Activated CD8-positive, alpha-beta memory T cell treated with anti-CD3 and anti-CD28 coated beads, Interleukin-2, amount 10 ng/mL, durations not matched to agents 7 days and 5 days (primary cell): ENCODE data around the gene CATSPER3. TPM values are rescaled to one million over a fixed set of nuclear protein-coding genes. Genes with fewer than 3 reads are reported as not detected.

ENCODE experiments used
- ATAC-seq: fragments of 150-1000 bp; cut with Tn5 transposase; one replicate; pipeline ENCODE4 v1.10.0; 2021; ENCODE audit warnings: moderate library complexity
- CTCF ChIA-PET: fragments of 350-600 bp; sonication (Branson Sonifier 250); formaldehyde crosslinking; loops from one replicate; lab custom pipeline; 2021; ENCODE audit warnings: antibody characterized with exemption; lab: Charles Lee
- DNase-seq: peaks from one replicate; pipeline ENCODE4 v3.0.0-alpha.2; 2020
- H3K27ac Mint-ChIP-seq: one replicate; pipeline ENCODE4 v1.8.0; 2021; ENCODE audit warnings: mild to moderate bottlenecking, mixed read lengths
- H3K27me3 Mint-ChIP-seq: one replicate; pipeline ENCODE4 v1.8.0; 2021; ENCODE audit warnings: mixed read lengths
- H3K36me3 Mint-ChIP-seq: one replicate; pipeline ENCODE4 v1.8.0; 2021; ENCODE audit warnings: mild to moderate bottlenecking, mixed read lengths
- H3K4me1 Mint-ChIP-seq: one replicate; pipeline ENCODE4 v1.8.0; 2021; ENCODE audit warnings: mixed read lengths
- H3K4me3 Mint-ChIP-seq: one replicate; pipeline ENCODE4 v1.8.0; 2021; ENCODE audit warnings: mild to moderate bottlenecking, moderate library complexity, mixed read lengths
- H3K9me3 Mint-ChIP-seq: one replicate; pipeline ENCODE4 v1.8.0; 2022; ENCODE audit warnings: low read depth, mixed read lengths
- total RNA-seq, 2 experiments: library from RNA; stranded (reverse); gene quantifications; one replicate each; pipeline ENCODE4 v1.2.3, GENCODE V29; 2021

The CATSPER3 gene
- total RNA-seq, 2 experiments from 2014 or later, result 0.61 to 0.82 TPM

DNA sequence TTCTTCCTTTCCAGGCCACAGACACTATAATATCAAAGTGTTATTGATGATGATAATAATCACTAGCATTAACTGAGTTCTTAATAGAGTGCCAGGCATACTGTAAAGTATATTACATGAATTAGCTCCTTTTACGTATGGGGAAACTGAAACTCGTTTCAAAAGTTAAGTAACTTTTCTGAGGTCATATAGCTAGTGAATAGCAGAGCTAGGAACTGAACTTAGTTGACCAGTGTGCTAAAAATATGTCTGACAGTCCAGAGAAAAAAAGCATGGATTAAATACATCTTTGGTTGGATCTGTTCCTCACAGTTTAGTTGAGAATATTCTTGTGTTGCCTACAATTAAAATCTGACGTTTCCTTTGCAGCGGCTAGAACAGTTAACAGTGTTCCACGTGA, 18.4 kb upstream of the CATSPER3 start:
- DNase-seq, result no peak
- no peak overlapping the region for H3K4me3 Mint-ChIP-seq
- no peak overlapping the region for H3K27ac Mint-ChIP-seq
- no peaks in the 10 kb centered on the region for H3K27me3 Mint-ChIP-seq
- peaks cover 3% of the 10 kb centered on the region for H3K9me3 Mint-ChIP-seq
- ATAC-seq, result no peak
- peaks cover 9% of the 10 kb centered on the region for H3K36me3 Mint-ChIP-seq
- CTCF ChIA-PET, result interaction anchor here (1.0 to 1.6 kb wide), 2 partner anchors 16 to 356 kb away, joined by 3 read pairs; no protein-coding TSS in a partner anchor
- no peaks in the 10 kb centered on the region for H3K4me1 Mint-ChIP-seq

GRCh38 chr5:134957920-134958608, 9.6 kb upstream of the CATSPER3 start:
- DNase-seq, result no peak
- CTCF ChIA-PET, result no interaction called here
- ATAC-seq, result no peak
- peaks cover 6% of the 10 kb centered on the region for H3K9me3 Mint-ChIP-seq
- no peaks in the 10 kb centered on the region for H3K4me1 Mint-ChIP-seq
- H3K36me3 Mint-ChIP-seq, result peaks cover 10% of the 10 kb centered on the region
- no peaks in the 10 kb centered on the region for H3K27me3 Mint-ChIP-seq
- no peak overlapping the region for H3K27ac Mint-ChIP-seq
- no peak overlapping the region for H3K4me3 Mint-ChIP-seq

GRCh38 chr5:134958755-134959154, 9.0 kb upstream of the CATSPER3 start:
- Mint-ChIP-seq H3K9me3 (peaks cover 6% of the 10 kb centered on the region), H3K36me3 (peaks cover 10% of the 10 kb centered on the region), H3K4me1 (no peaks in the 10 kb centered on the region), H3K4me3 (no peak overlapping the region), H3K27me3 (no peaks in the 10 kb centered on the region), H3K27ac (no peak overlapping the region)
- CTCF ChIA-PET, result no interaction called here
- ATAC-seq (no peak), DNase-seq (no peak)

DNA sequence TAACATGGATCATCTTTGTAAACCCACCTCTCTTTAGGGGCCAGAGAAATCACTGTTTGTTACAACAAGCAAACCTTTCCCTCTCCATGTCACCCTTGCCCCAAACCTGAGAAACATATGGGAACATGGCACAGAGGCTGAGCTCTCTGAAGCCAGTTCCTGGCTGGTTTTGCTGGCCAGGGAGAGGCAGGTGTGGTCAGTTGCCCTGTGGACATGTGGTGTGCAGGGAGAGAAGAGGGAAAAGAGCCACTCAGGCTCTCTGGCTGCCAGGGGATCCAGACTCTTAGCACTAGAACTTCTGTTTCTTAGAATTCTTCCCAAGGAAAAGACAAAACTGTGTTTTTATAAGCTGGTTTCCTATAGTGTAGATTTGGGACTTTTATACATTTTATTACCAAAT, 4.6 kb upstream of the CATSPER3 start:
- Mint-ChIP-seq H3K36me3 (peaks cover 2% of the 10 kb centered on the region), H3K27ac (no peak overlapping the region), H3K4me3 (no peak overlapping the region), H3K9me3 (no peaks in the 10 kb centered on the region), H3K4me1 (peaks cover 16% of the 10 kb centered on the region), H3K27me3 (no peaks in the 10 kb centered on the region)
- CTCF ChIA-PET, result no interaction called here
- ATAC-seq, result no peak
- no peak for DNase-seq

DNA sequence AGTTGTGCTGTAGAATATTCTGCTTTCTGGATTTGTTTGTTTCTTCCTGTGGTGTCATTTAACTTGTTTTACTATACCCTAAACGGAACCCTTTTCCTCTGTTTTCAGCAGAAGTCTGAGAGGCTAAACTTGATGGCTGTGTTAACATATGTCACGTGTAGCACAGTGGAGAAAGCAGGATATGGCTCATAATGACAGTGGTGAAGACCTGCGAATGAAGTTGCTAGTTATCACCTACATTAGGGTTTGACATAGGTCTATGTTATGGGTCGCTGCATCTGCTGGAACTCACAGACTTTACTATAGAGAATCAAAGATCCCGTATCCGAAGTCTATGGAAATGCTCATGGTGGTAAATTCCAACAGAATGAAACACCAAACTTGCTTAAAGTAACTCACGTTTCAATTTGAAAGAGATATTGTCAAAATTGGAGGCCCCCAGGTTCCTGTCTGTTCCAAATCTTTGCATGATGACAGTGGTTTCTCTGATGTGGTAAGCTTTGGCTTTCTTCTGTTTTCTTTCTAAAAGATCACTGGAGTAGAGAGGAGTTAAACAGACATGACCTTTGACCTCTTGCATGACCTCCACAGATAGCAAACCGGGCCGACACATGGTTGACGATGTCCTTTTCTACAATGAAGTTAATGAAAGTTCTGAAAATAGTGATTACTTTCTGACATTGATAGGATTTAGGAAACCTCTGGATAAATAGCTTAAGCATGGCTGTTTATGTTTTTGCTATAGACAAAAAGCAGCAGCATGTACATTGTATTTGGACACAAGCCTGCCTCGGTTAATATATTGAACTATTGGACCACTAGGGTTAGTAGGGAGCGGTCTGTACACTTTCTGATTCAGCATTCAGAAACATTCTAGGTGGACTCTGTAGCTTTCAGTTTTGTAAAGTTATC, 3.1 kb upstream of the CATSPER3 start:
- CTCF ChIA-PET, result interaction anchor here (1.2 kb wide), 1 partner anchor 16 kb away, joined by 3 read pairs; no protein-coding TSS in a partner anchor
- H3K4me1 Mint-ChIP-seq, result peaks cover 16% of the 10 kb centered on the region
- no peak overlapping the region for H3K4me3 Mint-ChIP-seq
- DNase-seq (no peak), ATAC-seq (peak; percentile 72)
- H3K27me3 Mint-ChIP-seq, result no peaks in the 10 kb centered on the region
- H3K27ac Mint-ChIP-seq, result peak overlapping the region; percentile 51
- peaks cover 4% of the 10 kb centered on the region for H3K36me3 Mint-ChIP-seq
- no peaks in the 10 kb centered on the region for H3K9me3 Mint-ChIP-seq

- H3K36me3 Mint-ChIP-seq, result peaks cover 4% of the 10 kb centered on the region
- peaks cover 16% of the 10 kb centered on the region for H3K4me1 Mint-ChIP-seq
- H3K27ac Mint-ChIP-seq, result no peak overlapping the region
- no peak overlapping the region for H3K4me3 Mint-ChIP-seq
- CTCF ChIA-PET, result interaction anchor here (1.2 kb wide), 1 partner anchor 17 kb away, joined by 3 read pairs; no protein-coding TSS in a partner anchor
- H3K9me3 Mint-ChIP-seq, result no peaks in the 10 kb centered on the region
- ATAC-seq, result no peak
- no peaks in the 10 kb centered on the region for H3K27me3 Mint-ChIP-seq
- no peak for DNase-seq
These were observed 2.4 kb upstream of the CATSPER3 start for GRCh38 chr5:134965271-134965825.

GRCh38 chr5:134968055-134968454, 348 bp downstream of the CATSPER3 start:
- H3K36me3 Mint-ChIP-seq, result peaks cover 4% of the 10 kb centered on the region
- no peak overlapping the region for H3K4me3 Mint-ChIP-seq
- H3K9me3 Mint-ChIP-seq, result no peaks in the 10 kb centered on the region
- no peak for DNase-seq
- no peaks in the 10 kb centered on the region for H3K27me3 Mint-ChIP-seq
- no peak for ATAC-seq
- H3K4me1 Mint-ChIP-seq, result peaks cover 16% of the 10 kb centered on the region
- CTCF ChIA-PET, result no interaction called here
- no peak overlapping the region for H3K27ac Mint-ChIP-seq

DNA sequence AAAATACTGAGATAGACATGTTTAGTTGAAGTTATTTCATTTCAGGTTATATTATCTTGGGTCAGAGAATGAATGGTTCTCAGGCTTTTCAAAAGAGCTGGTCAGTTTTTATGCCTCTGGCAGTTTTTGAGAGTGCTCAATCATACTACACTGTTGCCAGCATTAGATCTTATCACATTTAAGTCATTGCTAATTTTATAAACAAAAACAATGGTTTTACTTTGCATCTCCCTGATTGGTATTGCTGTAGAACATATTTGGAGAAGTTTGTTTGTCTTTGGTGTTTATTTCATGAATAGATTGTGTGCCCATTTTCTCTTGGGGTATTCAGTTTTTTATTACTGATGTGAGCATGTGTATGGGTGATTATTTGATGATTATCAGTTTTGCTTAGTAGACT, 1.5 kb downstream of the CATSPER3 start:
- Mint-ChIP-seq H3K4me3 (no peak overlapping the region), H3K36me3 (peaks cover 4% of the 10 kb centered on the region), H3K9me3 (no peaks in the 10 kb centered on the region), H3K4me1 (peaks cover 14% of the 10 kb centered on the region), H3K27me3 (no peaks in the 10 kb centered on the region), H3K27ac (no peak overlapping the region)
- DNase-seq, result no peak
- CTCF ChIA-PET, result no interaction called here
- no peak for ATAC-seq

GRCh38 chr5:134975078-134975715, 7.5 kb downstream of the CATSPER3 start:
- DNase-seq (no peak), ATAC-seq (no peak)
- H3K9me3 Mint-ChIP-seq, result peaks cover 6% of the 10 kb centered on the region
- H3K4me3 Mint-ChIP-seq, result no peak overlapping the region
- CTCF ChIA-PET, result no interaction called here
- H3K36me3 Mint-ChIP-seq, result peaks cover 7% of the 10 kb centered on the region
- no peaks in the 10 kb centered on the region for H3K4me1 Mint-ChIP-seq
- H3K27ac Mint-ChIP-seq, result no peak overlapping the region
- H3K27me3 Mint-ChIP-seq, result no peaks in the 10 kb centered on the region

DNA sequence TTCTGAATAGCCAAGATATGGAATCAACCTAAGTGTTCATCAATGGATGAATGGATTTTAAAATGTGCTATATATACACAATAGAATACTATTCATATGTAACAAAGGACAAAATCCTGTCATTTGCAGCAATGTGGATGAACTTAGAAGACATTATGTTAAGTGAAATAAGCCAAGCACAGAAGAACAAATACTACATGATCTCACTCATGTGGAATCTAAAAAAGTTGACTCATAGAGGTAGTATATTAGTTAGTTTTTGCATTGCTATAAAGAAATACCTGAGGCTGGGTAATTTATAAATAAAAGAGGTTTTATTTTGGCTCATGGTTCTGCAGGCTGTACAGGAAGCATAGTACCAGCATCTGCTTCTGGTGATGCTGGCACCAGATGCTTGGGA, 8.1 kb downstream of the CATSPER3 start:
- DNase-seq (no peak), ATAC-seq (no peak)
- Mint-ChIP-seq H3K4me3 (no peak overlapping the region), H3K4me1 (no peaks in the 10 kb centered on the region), H3K27me3 (no peaks in the 10 kb centered on the region), H3K36me3 (peaks cover 7% of the 10 kb centered on the region), H3K27ac (no peak overlapping the region), H3K9me3 (peaks cover 6% of the 10 kb centered on the region)
- CTCF ChIA-PET, result no interaction called here

DNA sequence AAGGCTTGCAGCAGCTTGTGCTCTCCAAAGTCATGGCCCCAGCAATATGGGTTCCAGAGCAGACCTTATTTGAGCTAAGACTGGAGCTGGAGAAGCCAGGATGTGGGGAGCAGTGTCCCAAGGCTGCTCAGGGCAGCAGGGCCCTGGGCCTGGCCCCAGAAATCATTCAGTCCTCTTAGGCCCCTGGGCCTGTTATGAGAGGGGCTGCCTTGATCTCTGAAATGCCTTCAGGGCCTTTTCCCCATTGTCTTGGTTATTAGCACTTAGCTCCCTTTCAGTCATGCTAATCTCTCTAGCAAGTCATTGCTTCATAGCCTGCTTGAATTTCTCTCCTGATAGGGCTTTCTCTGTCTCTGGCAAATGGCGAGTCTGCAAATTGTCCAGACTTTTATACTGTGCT, 9.1 kb downstream of the CATSPER3 start:
- peaks cover 9% of the 10 kb centered on the region for H3K9me3 Mint-ChIP-seq
- no peaks in the 10 kb centered on the region for H3K27me3 Mint-ChIP-seq
- H3K36me3 Mint-ChIP-seq, result peaks cover 7% of the 10 kb centered on the region
- DNase-seq, result no peak
- CTCF ChIA-PET, result no interaction called here
- no peaks in the 10 kb centered on the region for H3K4me1 Mint-ChIP-seq
- ATAC-seq, result no peak
- H3K27ac Mint-ChIP-seq, result no peak overlapping the region
- no peak overlapping the region for H3K4me3 Mint-ChIP-seq

GRCh38 chr5:134979416-134979815, 11.7 kb downstream of the CATSPER3 start:
- Mint-ChIP-seq H3K9me3 (peaks cover 20% of the 10 kb centered on the region), H3K27ac (no peak overlapping the region), H3K4me1 (no peaks in the 10 kb centered on the region), H3K27me3 (no peaks in the 10 kb centered on the region), H3K36me3 (peaks cover 11% of the 10 kb centered on the region), H3K4me3 (no peak overlapping the region)
- CTCF ChIA-PET, result no interaction called here
- DNase-seq (no peak), ATAC-seq (no peak)

GRCh38 chr5:134982230-134982629, 14.5 kb downstream of the CATSPER3 start:
- H3K27me3 Mint-ChIP-seq, result peaks cover 5% of the 10 kb centered on the region
- DNase-seq, result no peak
- no peaks in the 10 kb centered on the region for H3K4me1 Mint-ChIP-seq
- no peak overlapping the region for H3K27ac Mint-ChIP-seq
- ATAC-seq, result no peak
- H3K4me3 Mint-ChIP-seq, result no peak overlapping the region
- H3K36me3 Mint-ChIP-seq, result peaks cover 10% of the 10 kb centered on the region
- peaks cover 18% of the 10 kb centered on the region for H3K9me3 Mint-ChIP-seq
- CTCF ChIA-PET, result no interaction called here
